Hematopoietic multipotent progenitor cell treated with erythropoietin and hydrocortisone succinate and interleukin-3 and kit ligand, for 4 days (in vitro differentiated cells): Measurements from ENCODE around the gene ZNF853.

Experiments used
- DNase-seq: peaks from one replicate; pipeline ENCODE4 v3.0.0-alpha.2; 2015

ZNF853 gene

DNA sequence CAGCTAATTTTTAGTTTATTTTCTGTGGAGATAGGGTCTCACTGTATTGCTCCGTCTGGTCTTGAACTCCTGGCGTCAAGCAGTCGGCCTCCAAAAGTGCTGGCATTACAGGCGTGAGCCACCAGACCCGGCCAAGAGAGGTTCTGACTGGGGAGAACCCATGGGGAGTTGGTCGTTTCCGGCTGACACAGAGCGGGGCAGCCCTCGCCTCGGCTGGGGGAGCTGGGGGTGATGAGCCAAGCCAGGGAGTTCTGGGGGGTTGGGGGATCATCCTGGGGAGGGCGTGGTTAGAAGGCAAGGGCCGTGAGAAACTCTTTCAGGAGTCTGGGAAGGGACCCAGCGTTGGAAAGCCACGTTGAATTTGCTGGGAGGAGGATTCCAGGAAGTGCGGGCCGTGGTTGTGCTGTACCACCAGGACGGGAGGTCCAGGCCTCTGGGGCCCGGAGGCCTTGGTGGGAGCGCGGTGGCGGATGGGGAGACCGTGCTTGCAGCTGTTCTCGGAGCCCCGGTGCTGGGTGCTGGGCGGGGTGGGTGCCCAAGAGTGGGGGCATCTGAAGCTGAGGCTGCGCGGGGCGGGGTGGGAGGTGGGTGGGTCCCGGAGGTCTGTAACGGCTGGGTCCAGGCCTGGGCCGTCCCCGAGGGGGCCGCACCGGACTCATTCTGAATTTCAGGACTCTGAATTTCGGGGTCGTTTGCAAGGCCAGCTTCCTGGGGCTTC, 8.4 kb upstream of the ZNF853 start:
- no peak for DNase-seq

DNA sequence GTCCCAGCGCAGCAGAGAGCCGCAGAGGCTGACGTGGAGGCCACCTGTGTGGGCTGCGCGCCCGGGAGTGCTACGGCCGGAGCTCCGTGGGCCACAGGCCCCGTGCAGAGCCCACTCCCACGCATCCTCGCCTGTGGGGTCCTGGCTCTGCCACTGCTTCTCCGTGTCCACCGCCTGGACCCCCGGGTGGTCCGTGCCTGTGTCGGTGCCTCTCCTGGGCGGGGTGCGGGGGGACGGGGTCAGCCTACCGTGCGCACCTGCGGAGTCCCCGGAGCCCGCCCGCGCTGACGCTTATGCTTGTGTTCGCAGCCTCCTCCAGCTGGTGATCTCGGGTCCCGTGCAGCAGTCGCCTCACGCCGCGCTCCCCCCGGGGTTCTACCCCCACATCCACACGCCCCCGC, 7.8 kb upstream of the ZNF853 start:
- no peak for DNase-seq

DNA sequence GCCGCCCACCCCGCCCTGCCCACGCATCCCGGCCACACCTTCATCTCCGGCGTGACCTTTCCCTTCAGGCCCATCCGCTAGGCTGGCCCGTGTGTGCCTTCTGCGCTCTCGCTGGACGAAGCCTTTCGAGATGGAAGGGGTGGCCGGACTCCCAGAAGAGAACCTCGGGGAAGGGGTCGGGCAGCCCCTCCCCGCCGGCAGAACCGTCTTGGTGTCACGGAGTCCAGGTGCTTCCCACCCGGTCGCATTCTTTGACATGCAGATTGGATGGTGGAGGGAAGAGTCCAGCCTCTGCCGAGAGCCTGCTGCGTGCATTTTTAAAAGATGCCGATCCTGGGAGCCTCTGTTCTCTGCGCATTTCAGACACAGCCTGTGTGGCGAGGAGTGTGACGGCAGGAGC, 7.3 kb upstream of the ZNF853 start:
- DNase-seq, result no peak

DNA sequence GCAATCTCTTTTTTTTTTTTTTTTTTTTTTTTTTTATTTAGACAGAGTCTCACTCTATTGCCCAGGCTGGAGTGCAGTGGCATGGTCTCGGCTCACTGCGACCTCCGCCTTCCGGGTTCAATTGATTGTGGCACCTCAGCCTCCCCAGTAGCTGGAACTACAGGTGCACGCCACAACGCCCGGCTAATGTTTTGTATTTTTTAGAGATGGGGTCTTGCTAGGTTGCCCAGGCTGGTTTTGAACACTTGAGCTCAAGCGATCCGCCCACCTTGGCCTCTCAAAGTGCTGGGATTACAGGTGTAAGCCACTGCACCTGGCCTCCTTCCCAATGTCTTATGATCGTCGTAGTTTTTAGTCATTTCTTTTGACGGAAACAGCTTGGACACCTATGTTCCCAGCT, 6.6 kb upstream of the ZNF853 start:
- DNase-seq, result no peak

DNA sequence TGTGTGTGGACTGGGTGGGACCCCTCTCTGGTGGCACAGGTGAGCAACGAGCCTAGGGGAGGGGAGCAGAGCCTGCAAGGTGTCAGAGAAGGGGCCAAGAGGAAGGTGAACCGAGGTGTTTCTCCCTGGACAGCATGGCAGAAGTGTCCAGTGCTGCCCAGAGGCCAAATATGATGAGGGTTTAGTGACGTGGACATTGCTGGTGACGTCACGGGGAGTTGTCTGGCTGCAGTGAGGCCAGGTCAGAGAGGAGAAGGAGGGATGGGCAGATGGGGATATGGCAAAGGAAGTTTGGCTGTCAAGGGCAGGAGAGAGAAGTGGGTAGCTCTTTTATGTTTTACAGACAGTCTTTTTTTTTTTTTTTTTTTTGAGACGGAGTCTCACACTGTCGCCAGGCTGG, 2.6 kb upstream of the ZNF853 start:
- no peak for DNase-seq

DNA sequence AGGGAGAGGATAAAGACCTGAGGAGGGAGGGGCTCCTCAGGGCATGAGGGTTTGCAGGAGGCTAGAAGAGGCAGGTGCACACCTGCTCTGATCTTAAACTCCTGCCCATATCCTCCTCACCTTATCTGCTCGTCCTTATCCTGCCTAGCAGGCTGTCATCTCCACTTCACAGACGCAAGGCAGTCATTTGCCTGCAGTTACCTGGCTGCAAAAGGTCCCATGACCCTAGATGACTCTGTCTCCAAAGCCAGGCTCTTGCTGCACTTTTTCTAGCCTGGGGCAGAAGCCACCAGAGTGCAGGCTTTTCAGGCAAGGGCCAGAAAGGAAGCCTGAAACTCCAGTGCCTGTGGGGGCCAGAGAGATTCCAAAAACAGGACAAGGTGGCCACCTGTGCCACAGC, 1.7 kb upstream of the ZNF853 start:
- DNase-seq, result no peak

DNA sequence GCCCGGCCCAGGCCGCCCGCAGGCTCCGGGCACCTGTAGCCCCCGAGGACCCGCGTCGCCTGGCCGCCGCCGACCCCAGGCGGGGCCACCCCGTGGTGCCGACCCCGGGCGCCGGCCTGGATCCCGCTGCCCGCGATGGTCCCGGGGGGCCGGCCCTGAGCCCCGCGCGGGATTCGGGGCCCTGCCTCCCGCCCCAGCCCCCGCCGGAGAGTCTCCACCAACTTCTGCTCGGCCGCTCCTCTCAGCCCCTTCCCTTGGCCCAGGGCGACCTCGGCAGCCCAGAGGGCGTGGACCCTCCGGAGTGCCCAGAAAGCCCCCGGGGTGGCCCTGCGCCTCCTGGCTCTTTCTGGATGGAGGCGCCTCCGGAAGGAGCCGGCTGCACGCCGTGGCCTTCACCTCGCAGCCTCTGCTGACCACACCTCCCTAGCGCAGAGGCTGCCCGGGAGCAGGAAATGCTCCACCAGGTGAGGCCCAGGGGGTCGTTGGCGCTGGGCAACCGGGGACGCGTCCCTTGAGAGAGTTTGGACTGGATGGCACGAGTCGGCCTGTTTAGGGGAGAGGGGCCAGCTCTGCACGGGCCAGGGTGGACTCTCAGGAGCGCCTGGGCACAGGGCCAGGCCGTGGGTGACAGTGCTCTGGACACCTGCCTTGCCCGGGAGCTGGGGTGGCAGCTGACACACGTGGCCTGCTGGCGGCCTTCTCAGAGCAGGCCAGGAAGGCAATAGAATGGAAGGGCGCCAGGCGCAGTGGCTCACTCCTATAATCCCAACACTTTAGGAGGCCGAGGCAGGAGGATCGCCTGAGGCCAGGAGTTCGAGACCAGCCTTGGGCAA, 529 bp downstream of the ZNF853 start:
- DNase-seq, result no peak

DNA sequence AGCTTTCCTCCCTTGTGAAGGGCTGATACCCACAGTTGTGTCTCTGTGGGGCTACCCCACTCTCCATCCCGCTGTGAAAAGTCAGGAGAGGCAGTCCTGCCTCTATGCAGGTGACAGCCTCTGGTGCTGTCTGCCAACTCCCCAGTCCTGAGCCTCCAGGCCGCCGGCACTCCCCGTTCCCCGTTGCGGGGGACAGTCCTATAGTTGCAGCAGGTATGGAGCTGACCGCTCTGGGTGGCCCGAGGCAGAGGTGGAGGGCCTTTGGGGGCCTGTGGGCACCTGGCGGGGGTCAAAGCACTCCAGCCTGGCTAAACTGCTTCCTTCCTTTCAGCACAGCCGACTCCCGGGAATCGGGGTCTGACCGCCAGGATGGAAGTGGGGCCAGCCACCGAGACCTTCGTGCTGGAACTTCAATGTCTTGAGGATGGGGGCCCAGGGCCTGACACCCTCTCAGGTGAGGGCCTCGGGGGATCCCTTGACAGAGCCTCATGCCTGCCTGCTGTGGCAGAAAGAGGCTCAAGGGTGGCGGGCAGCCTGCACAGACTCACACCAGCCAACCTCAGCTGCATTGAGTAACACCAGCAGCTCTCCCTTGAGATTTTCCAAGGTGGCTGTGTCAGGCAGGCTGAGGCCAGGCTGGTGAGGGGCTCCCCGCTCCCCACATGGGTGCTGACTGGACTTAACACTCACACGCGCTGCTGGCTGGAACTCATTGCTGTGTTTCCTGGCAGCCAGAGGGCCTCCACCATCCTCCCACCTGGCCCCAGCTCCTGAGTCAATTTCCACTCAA, 1.6 kb downstream of the ZNF853 start:
- no peak for DNase-seq

DNA sequence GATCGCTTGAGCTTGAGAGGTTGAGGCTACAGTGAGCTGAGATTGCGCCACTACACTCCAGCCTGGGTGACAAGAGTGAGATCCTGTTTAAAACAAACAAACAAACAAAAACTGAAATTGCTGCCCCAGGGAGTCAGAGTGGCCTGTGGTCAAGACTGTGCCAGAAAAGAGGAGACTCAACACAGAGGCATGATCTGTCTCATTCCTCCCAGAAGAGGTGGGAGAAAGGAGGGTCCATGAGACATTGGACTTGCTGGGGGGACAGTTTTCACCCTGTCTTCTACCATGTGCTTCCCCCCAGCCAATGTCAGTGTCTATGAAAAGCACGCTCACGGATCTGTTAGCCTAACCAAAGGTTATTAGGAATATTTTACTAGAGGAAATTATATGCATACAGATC, 3.2 kb downstream of the ZNF853 start:
- no peak for DNase-seq

DNA sequence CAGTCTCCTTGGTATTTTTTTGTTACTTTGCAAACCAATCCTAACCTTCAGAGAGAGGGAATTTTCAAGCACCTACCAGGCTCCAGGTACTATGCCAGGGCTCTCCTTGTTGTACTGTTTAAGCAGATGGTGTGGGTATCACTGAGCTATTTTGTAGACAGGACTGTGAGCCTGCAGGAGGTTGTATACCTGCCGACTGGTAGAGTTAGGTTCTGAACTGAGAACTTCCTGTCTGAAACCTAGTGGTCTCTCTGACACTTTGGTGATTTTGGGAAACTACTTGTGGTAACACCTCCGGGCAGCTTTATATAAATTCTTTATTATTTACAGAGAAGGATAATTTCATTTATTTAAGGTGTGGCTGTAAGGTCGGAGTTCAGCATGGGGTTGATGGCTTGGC, 4.6 kb downstream of the ZNF853 start:
- DNase-seq, result no peak

DNA sequence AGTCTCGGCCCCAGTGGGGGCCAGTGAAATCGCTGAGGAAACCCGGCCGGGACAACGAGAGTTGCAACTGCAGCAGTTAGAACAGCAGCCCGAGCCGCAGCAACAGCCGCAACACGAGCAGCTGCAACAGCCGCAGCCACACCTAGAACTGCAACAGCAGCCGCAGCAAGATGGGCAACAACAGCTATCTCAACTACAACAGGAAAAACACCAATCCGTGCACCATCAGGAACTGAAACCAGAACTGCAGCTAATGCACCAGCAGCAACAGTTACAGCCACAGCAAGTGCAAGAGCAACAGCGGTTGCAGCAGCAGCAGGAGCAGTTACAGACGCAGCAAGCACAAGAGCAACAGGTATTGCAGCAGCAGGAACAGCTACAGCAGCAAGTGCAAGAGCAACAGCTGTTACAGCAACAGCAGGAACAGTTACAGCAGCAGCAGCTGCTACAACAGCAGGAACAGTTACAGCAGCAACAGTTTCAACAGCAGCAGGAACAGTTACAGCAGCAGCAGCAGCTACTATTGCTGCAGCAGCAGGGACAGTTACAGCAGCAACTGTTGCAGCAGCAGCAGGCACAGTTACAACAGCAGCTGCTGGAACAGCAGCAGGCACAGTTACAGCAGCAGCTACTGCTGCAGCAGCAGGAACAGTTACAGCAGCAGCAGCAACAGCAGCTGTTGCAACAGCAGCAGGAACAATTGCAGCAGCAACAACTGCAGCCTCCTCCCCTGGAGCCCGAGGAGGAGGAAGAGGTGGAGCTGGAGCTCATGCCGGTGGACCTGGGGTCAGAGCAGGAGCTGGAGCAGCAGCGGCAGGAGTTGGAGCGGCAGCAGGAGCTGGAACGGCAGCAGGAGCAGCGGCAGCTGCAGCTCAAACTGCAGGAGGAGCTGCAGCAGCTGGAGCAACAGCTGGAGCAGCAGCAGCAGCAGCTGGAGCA, 6.1 kb downstream of the ZNF853 start:
- no peak for DNase-seq

DNA sequence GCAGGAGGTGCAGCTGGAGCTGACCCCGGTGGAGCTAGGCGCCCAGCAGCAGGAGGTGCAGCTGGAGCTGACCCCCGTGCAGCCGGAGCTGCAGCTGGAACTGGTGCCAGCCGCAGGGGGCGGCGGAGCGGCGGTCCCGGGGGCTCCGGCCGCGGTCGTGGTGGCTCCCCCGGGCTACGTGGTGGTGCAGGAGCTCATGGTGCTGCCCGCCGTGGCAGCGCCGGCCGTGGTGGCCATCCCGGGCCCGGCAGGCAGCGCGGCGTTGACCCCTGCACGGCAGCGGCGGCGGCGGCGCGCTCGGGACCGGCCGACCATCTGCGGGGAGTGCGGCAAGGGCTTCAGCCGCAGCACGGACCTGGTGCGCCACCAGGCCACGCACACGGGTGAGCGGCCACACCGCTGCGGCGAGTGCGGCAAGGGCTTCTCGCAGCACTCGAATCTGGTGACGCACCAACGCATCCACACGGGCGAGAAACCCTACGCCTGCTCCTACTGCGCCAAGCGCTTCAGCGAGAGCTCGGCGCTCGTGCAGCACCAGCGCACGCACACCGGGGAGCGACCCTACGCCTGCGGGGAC, 6.8 kb downstream of the ZNF853 start:
- no peak for DNase-seq

DNA sequence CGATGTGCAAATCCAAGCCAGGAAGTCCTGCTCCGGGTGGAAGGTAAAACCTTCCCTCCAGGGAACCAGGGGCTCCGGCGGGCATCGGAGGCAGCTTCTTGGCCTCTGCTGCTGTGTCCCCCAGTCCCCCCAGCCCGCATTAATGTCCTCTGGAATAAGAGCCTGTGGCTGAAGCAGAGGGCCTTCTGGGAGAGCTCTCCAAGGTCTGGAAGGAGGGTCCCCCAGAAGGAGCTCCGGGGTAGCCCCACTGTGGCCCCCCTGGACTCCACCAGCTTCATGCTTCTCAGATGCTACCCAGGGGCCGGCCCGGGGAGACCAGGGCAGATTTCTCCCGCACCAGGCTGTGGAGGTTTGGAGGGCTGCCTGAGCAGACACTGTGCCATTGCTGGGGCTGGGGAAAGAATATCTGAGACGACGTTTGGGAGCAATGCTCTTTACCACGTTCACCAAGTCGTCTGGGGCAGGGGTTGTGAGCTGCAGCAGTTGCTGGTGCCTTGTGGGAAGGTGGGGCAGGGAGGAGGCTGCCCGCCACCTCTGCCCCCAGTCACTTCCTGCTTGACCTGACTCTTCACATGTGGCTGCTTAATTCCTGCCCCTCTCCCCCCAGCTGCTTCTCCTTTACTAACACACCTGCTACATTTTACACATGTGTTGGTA, 8.3 kb downstream of the ZNF853 start:
- DNase-seq, result peak; percentile 32

DNA sequence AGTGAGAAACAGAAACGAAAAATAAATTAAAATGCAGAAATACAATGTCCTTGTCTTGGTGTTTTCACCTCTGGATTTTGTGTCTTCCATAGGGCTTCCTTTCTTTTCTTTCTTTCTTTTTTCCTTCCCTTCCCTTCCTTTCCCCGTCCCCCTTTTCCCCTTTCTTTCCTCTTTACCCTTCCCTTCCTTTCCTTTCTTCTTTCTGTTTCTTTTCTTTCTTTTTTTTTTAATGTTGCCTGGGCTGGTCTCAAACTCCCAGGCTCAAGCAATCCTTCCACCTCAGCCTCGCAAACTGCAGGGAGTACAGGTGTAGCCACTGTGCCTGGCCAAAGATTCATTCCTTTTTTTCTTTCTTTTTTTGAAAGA, 8.8 kb downstream of the ZNF853 start:
- DNase-seq, result no peak

DNA sequence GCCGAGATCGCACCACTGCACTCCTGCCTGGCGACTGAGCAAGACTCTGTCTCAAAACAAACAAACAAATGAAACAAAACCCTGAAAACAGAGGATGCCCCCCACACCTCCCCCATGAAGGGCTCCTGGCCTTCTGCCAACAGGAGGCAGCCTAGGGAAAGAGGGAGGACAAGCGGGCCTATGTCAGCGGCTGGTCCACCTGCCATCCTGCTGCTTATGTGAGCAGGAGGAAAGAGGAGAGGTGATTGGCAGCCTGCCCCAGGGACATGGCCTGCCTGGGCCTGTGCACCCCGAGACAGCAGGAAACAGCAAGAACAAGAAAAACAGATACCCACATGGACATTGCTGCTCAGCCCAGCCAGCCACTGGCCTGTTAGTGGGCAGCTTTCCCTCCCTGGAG, 12.6 kb downstream of the ZNF853 start:
- DNase-seq, result no peak

DNA sequence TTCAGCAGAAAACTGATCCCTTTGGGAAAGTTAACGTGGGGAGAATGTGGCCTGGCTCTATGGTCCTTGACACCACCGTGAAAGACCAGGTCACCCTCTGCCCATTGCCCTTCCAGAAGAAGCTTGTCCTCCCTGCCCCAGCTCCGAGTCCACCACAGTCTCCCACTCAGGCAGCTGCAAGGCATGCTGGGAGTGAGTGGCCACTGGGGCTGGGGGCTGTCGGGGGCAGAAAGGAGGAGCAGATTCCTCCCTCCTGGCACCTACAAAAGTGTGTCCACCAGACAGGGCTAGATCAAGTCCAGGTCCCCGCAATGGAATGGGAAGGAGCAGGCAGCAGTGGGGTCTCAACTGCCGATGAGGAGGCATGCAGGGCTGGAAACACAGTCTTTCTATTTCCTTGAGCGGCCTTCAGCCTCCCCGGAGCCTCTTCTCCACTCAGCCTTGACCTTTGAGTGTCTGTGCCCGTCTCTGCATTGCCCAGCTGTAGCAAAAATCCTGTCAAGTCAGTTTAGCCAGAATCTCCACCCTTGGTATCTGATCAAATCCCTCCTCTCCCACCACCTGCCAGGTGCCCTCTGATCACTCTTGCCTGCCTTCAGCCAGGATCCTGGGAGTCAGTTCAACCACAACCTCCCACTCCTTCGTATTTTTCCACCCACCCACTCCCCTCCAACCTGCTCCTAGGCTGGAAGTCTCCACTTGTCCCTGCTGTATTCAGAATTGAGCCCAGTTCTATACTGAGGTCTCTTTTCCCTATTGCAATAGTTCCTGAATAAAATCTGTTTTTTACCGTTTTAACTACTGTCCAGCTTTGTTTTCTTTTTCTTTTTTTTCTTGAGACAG, 14.8 kb downstream of the ZNF853 start:
- no peak for DNase-seq

DNA sequence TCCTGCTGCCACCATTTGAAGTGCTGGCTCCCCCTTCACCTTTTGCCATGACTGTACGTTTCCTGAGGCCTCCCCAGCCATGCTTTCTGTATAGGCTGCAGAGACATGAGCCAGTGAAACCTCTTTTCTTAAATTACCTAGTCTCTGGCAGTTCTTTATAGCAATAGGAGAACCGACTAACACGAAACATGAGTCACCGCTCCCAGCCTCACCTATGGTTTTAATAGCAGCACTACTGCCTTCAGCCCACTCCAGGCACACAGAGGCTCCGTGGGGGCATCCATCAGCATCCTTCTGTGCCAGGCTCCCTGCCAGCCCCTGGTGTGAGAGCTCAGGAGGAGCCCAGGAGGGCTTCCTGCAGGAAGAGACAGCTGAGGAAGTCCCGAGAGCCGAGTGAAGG, 16.2 kb downstream of the ZNF853 start:
- no peak for DNase-seq

DNA sequence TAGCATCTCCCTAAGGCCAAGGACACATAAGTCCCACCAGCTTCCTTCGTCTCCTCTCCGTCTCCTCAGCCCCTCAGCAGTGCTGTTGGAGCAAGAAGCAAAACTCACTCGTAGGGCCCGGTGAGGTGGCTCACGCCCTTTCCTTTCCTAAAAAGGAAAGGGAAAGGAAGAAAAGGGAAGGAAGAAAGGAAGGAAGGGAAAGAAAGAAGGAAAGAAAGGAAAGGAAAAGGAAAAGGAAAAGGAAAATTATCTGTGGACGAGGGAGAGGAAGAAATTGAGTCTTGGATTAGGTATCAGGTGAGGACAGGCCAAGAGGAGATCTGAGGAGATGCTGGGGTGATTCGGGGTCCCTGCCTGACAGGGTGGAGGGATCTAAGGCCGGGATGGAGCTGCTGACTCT, 18.6 kb downstream of the ZNF853 start:
- no peak for DNase-seq

DNA sequence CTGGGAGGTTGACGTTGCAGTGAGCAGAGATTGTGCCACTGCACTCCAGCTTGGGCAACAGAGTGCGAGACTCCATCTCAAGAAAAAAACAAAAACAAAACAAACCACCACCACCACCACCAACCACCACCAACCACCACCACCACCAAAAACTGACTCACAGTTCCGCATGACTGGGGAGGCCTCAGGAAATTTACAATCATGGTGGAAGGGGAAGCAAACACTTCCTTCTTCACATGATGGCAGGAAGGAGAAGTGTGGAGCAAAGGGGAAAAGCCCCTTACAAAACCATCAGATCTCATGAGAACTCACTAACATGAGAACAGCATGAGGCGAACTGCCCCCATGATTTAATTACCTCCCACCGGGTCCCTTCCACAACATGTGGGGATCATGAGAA, 19.6 kb downstream of the ZNF853 start:
- peak; percentile 40 for DNase-seq

DNA sequence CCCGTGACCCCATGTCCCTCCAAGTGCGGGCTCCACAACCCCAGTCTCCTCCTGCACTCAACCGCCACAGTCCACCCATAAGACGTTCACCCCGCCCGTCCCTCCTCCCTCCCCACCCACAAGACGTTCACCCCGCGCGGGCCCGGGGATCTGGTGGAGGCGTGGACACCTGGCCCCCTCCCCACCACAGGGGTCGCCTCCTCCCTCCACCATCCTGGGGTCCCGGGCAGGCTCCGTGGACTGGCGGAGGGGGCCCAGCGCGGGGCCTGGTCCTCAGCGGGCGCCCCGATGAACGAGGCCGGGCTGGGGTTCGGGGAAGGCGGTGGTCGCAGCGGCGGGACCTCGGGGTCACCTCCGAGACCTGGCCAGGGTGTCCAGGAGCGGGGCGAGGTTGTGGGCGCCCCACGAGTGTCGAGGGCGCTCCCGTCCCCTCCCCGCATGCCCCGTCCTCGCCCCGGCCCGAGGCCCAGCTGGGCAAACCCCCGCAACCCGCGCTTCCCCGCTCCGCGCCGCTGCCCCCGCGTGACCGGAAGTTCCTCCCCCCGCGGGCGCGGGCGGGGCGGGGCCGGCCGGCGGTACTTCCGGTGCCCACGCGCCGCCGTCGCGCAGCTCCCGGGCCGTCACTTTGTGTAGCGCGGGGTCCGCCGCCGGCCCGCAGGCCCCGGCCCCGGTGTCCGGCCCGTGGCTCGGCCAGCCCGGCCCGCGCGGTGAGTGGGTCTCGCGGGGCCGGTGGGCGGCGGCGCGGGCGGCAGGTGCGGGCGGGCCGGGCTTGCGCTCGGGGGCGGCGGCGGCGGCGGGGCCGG, 21.5 kb downstream of the ZNF853 start, which contains the start of gene ZNF316:
ZNF316 (plus strand) TSS at position 578 of the 803 bp plus-strand sequence. CDS start 5,092 bp downstream, outside the sequence.
- peak; percentile 70 for DNase-seq
